Lower leg skin (tissue), 3 donors: ENCODE measurements around the gene FARP1.

Source experiments
- CTCF ChIP-seq, 3 donors: fragments of 450-650 bp; IDR thresholded peaks; one replicate each; pipeline ENCODE4 v1.5.1; 2016; ENCODE audit warnings: antibody characterized with exemption in 3 of 3, mild to moderate bottlenecking in 3 of 3, moderate library complexity in 2 of 3
- POLR2A ChIP-seq, 2 donors: fragments of 450-650 bp; IDR thresholded peaks; one replicate each; pipeline ENCODE4 v1.6.1; 2016 to 2017; ENCODE audit warnings: antibody characterized with exemption in 2 of 2, mild to moderate bottlenecking in 1 of 2, moderate library complexity in 1 of 2

- TF ChIP-seq CTCF (IDR thresholded peaks at IDR 0.05) (no peak), POLR2A (IDR thresholded peaks at IDR 0.05) (no peak)
Observed at GRCh38 chr13:98370261-98370660, 227.4 kb downstream of the FARP1 start.
